Heart right ventricle (tissue), 16 donors: ENCODE results near the gene CORO2B. TPM values are rescaled to one million over a fixed set of nuclear protein-coding genes. Genes with fewer than 3 reads are reported as not detected.

Experiments
- ATAC-seq, 8 donors: fragments of 200-7000 bp; cut with Tn5 transposase; one replicate each; pipeline ENCODE4 v1.9.1; 2020; ENCODE audit warnings: mild to moderate bottlenecking in 8 of 8, moderate library complexity in 8 of 8, moderate number of reproducible peaks in 1 of 8
- DNase-seq, 2 donors: peaks; one replicate each; pipeline ENCODE4 v3.0.0-alpha.2; 2020
- H3K27ac ChIP-seq, 10 donors: fragments of 200-600 bp; sonication (generic) in 2 of 10; one replicate each; pipeline versions ENCODE4 v1.5.0 to v1.8.0; 2020 to 2022; ENCODE audit warnings: mild to moderate bottlenecking in 3 of 10
- H3K27me3 ChIP-seq, 7 donors: fragments of 200-600 bp; one replicate each; pipeline ENCODE4 v1.8.0; 2021 to 2022; ENCODE audit warnings: mild to moderate bottlenecking in 2 of 7
- H3K36me3 ChIP-seq, 9 donors: fragments of 200-600 bp; sonication (generic) in 1 of 9; one replicate each; pipeline versions ENCODE4 v1.5.0 to v1.8.0; 2020 to 2022; ENCODE audit warnings: mild to moderate bottlenecking in 2 of 9
- H3K4me1 ChIP-seq, 9 donors: fragments of 200-600 bp; sonication (generic) in 1 of 9; one replicate each; pipeline versions ENCODE4 v1.5.0 to v1.8.0; 2020 to 2022; ENCODE audit warnings: mild to moderate bottlenecking in 4 of 9
- H3K4me3 ChIP-seq, 10 donors: fragments of 200-600 bp; sonication (generic) in 2 of 10; one replicate each; pipeline versions ENCODE4 v1.5.0 to v1.8.0; 2020 to 2022; ENCODE audit warnings: mild to moderate bottlenecking in 7 of 10, moderate library complexity in 2 of 10
- H3K9me3 ChIP-seq, 11 donors: fragments of 200-600 bp in 10 of 11; sonication (generic) in 2 of 11; one replicate each; pipeline versions ENCODE4 v1.5.0 to v1.8.0; 2013 to 2022; ENCODE audit warnings: mild to moderate bottlenecking in 2 of 11, control low read depth in 1 of 11, moderate library complexity in 1 of 11
- CTCF ChIP-seq, 9 donors: fragments of 200-600 bp; sonication (generic) in 2 of 9; IDR thresholded peaks; one replicate each; pipeline versions ENCODE4 v1.5.0 to v1.8.0; 2021 to 2022; ENCODE audit warnings: antibody characterized with exemption in 9 of 9, mild to moderate bottlenecking in 5 of 9, moderate library complexity in 1 of 9
- WGBS, 2 donors: extraction: QIAGEN DNeasy Blood & Tissue Kit; methylation state at CpG; one replicate each; pipeline ENCODE4 v1.1.7; 2013; ENCODE audit warnings: inconsistent platforms in 1 of 2; 5-methylcytosine and 5-hydroxymethylcytosine counted together
- intact Hi-C, 10 donors: fragments of 100-400 bp; cut with DNase I; formaldehyde crosslinking; loops; one replicate each; pipeline versions ENCODE4 v1.11.1 to v1.14.2; 2022
- polyA plus RNA-seq, 2 donors: library from polyadenylated mRNA; stranded (reverse); fragments of 200-250 nt; gene quantifications; one replicate each; pipeline ENCODE4 v1.2.3, GENCODE V29; 2013
- total RNA-seq, 10 donors: library from RNA; stranded (reverse); fragmentation: NEBNext Ultra II Directional in 3 of 10; extraction: Animal tissue kit (Norgen Biotek cat#: 25700) in 3 of 10; gene quantifications; one replicate each; pipeline versions ENCODE4 v1.2.1 to v1.2.4, GENCODE V29; 2021 to 2023
- donor health status: Arrhythmogenic right ventricular cardiomyopathy.
- donor health status: ischemic (EF 13 %, LVEDD 7.1; RV severe dilation, severe dysfunction).
- donor health status: healthy with polysubstance abuse.
- donor health status: DM: no; HTN: yes; CAD: no.
- donor health status: DM: no; HTN: no; CAD: no.
- donor health status: ischemic (EF 25% LVEDD 6.9; RV normal size, moderate dysfunction).
- donor health status: ischemic (EF 25% LVEDD 5.7; RV mildly dilated, moderate dysfunction).
- donor health status: healthy.
- donor health status: DM: yes; HTN: yes; CAD: no.
- donor health status: Ischemic cardiomyopathy.
- donor health status: ischemic (EF 35%, LVEDD 5.7; RV mildly dilated, moderate dysfunction).
- donor health status: nonischemic (EF 11% LVEDD 7.7; RV severe dilation, severe dysfunction).
- donor health status: DM: yes; HTN: yes; CAD: no.
- donor health status: PGD.
- donor health status: ischemic (EF 29% LVEDD 5.4; RV normal size, mild dysfunction).
- donor health status: nonischemic (EF 23%, LVEDD 6.1; RV moderate dilation, normal function).

Gene CORO2B
- total and polyA plus RNA-seq, 12 donors: 2.6 to 8.1 (median 4.5) TPM

DNA sequence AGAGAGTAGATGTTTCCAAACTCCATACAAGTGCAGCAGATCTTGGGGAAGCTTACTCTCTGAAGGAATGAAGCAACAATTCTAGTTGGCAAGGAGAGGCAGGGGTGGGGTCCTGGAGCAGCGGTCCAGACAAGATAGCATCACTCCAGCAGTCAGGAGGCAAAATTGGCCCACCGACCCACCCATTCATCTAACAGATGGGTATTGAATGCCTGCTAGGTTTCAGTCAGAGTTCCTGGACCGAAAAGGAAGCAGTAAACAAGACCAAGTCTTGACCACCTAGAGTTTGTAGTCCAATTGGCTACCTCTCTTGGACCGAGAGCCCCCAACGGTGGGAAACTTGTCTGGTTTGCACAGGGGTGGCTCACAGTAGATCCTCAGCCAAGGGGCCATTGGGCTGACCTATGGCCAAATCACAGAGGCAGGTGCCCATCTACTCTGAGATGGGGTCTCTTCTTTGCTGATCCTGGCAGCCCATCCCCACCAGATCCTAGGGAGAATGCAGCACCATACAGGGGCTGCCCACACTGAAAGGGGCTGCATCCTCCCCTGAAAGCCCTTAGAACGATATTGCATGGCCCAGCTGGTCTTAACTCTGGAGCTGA lies 74.3 kb downstream of the CORO2B start:
- DNase-seq (no peak), ATAC-seq (no peak)
- H3K4me1 ChIP-seq: peaks cover 0 to 12% (median 3%) of the 10 kb centered on the region in 9 donors
- no peaks in the 10 kb centered on the region for H3K9me3 ChIP-seq
- H3K4me3 ChIP-seq: no peak overlapping the region
- intact Hi-C loops: loop anchor here in 3 of 10 donors (5.0 kb wide), 2 partner anchors 76 to 96 kb away; partner anchors contain the start of gene CORO2B (in 1 of the 3)
- H3K27me3 ChIP-seq: no peaks in the 10 kb centered on the region
- TF ChIP-seq CTCF (IDR thresholded peaks at IDR 0.05): no peak
- no peaks in the 10 kb centered on the region for H3K36me3 ChIP-seq
- 85 to 89% methylated on average over 6 of the region's 6 CpGs for WGBS, 2 donors
- no peak overlapping the region for H3K27ac ChIP-seq

GRCh38 chr15:68653801-68654200 lies 75.0 kb downstream of the CORO2B start:
- no peak for ATAC-seq
- Histone ChIP-seq H3K9me3 (no peaks in the 10 kb centered on the region), H3K27me3 (no peaks in the 10 kb centered on the region), H3K4me1 (peaks cover 0 to 13% (median 3%) of the 10 kb centered on the region in 9 donors), H3K4me3 (no peak overlapping the region), H3K27ac (no peak overlapping the region), H3K36me3 (no peaks in the 10 kb centered on the region)
- intact Hi-C loops: loop anchor here in 3 of 10 donors (5.0 kb wide), 2 partner anchors 76 to 96 kb away; partner anchors contain the start of gene CORO2B (in 1 of the 3)
- DNase-seq: no peak
- 79 to 81% methylated on average over 6 of the region's 6 CpGs for WGBS, 2 donors
- TF ChIP-seq CTCF (IDR thresholded peaks at IDR 0.05): no peak

- DNase-seq: no peak
- intact Hi-C loops: loop anchor here in 3 of 10 donors (5.0 kb wide), 2 partner anchors 78 to 98 kb away; partner anchors contain the start of gene CORO2B (in 1 of the 3)
- ATAC-seq: no peak
- H3K27ac ChIP-seq: no peak overlapping the region
- H3K9me3 ChIP-seq: no peaks in the 10 kb centered on the region
- WGBS, 2 donors: 87 to 89% methylated on average over 8 of the region's 8 CpGs
- H3K4me3 ChIP-seq: no peak overlapping the region
- H3K4me1 ChIP-seq: peaks cover 0 to 15% (median 3%) of the 10 kb centered on the region in 9 donors
- TF ChIP-seq CTCF (IDR thresholded peaks at IDR 0.05): no peak
- no peaks in the 10 kb centered on the region for H3K27me3 ChIP-seq
- H3K36me3 ChIP-seq: no peaks in the 10 kb centered on the region
These were observed 76.2 kb downstream of the CORO2B start for GRCh38 chr15:68654786-68655560.

DNA sequence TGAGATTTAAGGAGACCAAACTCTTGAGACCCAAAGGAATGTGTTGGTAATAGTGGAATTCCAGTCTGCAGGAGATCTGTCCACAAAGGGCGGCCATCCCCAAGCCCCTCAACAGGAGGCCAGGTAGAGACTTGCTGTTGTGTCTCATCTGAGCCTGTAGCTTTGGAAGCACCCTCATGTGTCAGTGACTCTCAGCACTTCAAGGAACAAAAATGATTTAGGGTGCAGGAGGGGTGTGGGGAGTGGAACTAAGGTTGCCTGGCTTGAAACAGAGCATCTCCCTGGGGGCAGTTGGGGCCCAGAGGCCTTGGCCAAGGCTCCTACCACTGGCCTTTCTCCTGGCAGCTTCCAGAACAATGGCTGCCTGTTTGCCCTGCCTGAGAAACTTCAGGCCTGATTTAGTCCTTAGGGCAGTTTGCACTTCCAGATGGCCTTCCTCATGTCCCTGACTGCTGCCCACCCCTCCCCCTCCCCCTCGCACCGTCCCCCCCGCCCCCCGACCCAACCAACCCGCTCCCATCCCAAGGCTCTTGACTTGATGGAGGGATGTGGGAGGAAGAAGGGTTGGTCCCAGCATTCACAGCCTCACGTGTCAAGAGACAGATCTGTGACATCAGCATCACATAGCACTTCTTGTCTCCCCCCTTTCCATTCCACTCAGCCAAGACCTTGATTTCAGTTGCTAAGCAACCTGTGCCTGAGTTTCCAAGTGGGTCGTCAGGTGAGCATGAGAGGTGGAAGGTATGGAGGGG lies 77.1 kb downstream of the CORO2B start:
- no peak for TF ChIP-seq CTCF (IDR thresholded peaks at IDR 0.05)
- Histone ChIP-seq H3K27me3 (no peaks in the 10 kb centered on the region), H3K27ac (no peak overlapping the region), H3K36me3 (no peaks in the 10 kb centered on the region), H3K4me1 (peaks cover 0 to 15% (median 3%) of the 10 kb centered on the region in 9 donors), H3K9me3 (no peaks in the 10 kb centered on the region), H3K4me3 (no peak overlapping the region)
- intact Hi-C loops: no loop called here
- ATAC-seq (no peak), DNase-seq (no peak)
- 62 to 72% methylated on average over 7 to 8 of the region's 8 CpGs for WGBS, 2 donors
